GM23248 (cell line): ENCODE data around the gene ALKBH4. TPM values are rescaled to one million over a fixed set of nuclear protein-coding genes. Genes with fewer than 3 reads are reported as not detected.
"Not testable (repeated sequence)": the region's sequence is repeated elsewhere in the genome, so short reads cannot be mapped to it uniquely, and the experiment has no call there.

Source experiments
- DNase-seq: peaks from one replicate; pipeline ENCODE4 v3.0.0-alpha.2; 2015
- H2AFZ ChIP-seq: fragments of 200-600 bp; sonication (generic); 2 replicates; pipeline ENCODE4 v1.6.1; 2016; ENCODE audit warnings: antibody characterized with exemption
- H3F3A ChIP-seq: fragments of 200-600 bp; sonication (generic); 2 replicates; pipeline ENCODE4 v1.6.1; 2016; ENCODE audit warnings: mild to moderate bottlenecking, antibody characterized with exemption, mixed run types; ENCODE audit not compliant: insufficient read depth
- H3K27ac ChIP-seq: fragments of 200-600 bp; sonication (generic); 2 replicates; pipeline ENCODE4 v1.5.1; 2016; ENCODE audit warnings: mild to moderate bottlenecking
- H3K27me3 ChIP-seq: fragments of 200-600 bp; sonication (generic); replicated peaks from 2 replicates; pipeline ENCODE4 v1.6.1; 2016; ENCODE audit warnings: mild to moderate bottlenecking; ENCODE audit not compliant: insufficient read depth
- H3K36me3 ChIP-seq: fragments of 200-600 bp; sonication (generic); 2 replicates; pipeline ENCODE4 v1.6.1; 2016; ENCODE audit warnings: low read depth, mild to moderate bottlenecking
- H3K4me1 ChIP-seq: fragments of 200-600 bp; sonication (generic); 2 replicates; pipeline ENCODE4 v1.6.1; 2016; ENCODE audit warnings: mild to moderate bottlenecking; ENCODE audit not compliant: insufficient read depth
- H3K4me2 ChIP-seq: fragments of 200-600 bp; sonication (generic); one replicate; pipeline ENCODE4 v1.6.1; 2016; ENCODE audit warnings: mild to moderate bottlenecking; ENCODE audit not compliant: unreplicated experiment
- H3K4me3 ChIP-seq: fragments of 200-600 bp; sonication (generic); 2 replicates; pipeline ENCODE4 v1.5.1; 2016; ENCODE audit warnings: mild to moderate bottlenecking
- H3K79me2 ChIP-seq: fragments of 200-600 bp; sonication (generic); 2 replicates; pipeline ENCODE4 v1.6.1; 2016; ENCODE audit warnings: mild to moderate bottlenecking; ENCODE audit not compliant: insufficient read depth
- H3K9ac ChIP-seq: fragments of 200-600 bp; sonication (generic); 2 replicates; pipeline ENCODE4 v1.6.1; 2016; ENCODE audit warnings: mild to moderate bottlenecking
- H3K9me2 ChIP-seq: fragments of 200-600 bp; sonication (generic); 2 replicates; pipeline ENCODE4 v1.6.1; 2016; ENCODE audit warnings: mixed run types, mild to moderate bottlenecking, moderate library complexity; ENCODE audit not compliant: insufficient read depth
- H3K9me3 ChIP-seq: fragments of 200-600 bp; sonication (generic); one replicate; pipeline ENCODE4 v1.6.1; 2017; ENCODE audit warnings: low read depth
- H4K20me1 ChIP-seq: fragments of 200-600 bp; sonication (generic); 2 replicates; pipeline ENCODE4 v1.6.0; 2016; ENCODE audit not compliant: insufficient read depth
- EZH2 ChIP-seq: fragments of 200-600 bp; sonication (generic); IDR thresholded peaks from 2 replicates; pipeline ENCODE4 v1.6.1; 2018; ENCODE audit warnings: antibody characterized with exemption, mild to moderate bottlenecking; ENCODE audit not compliant: insufficient read depth, poor library complexity, severe bottlenecking
- EZH2phosphoT487 ChIP-seq: fragments of 200-600 bp; sonication (generic); IDR thresholded peaks from 2 replicates; pipeline ENCODE4 v1.6.1; 2018; ENCODE audit warnings: antibody characterized with exemption, moderate library complexity, mild to moderate bottlenecking, low read depth; ENCODE audit not compliant: insufficient read depth
- WGBS, 2 experiments: methylation state at CpG; one replicate each; pipeline ENCODE4 v1.1.6; 2015 to 2017; ENCODE audit warnings: low lambda C conversion rate in 2 of 2, low coverage in 1 of 2; ENCODE audit errors: missing lambda C conversion rate in 2 of 2; 5-methylcytosine and 5-hydroxymethylcytosine counted together
- in situ Hi-C: fragments of 300-500 bp; cut with MboI; formaldehyde crosslinking; loops from 2 replicates; pipeline ENCODE4 v1.15.0; 2020
- polyA plus RNA-seq: library from polyadenylated mRNA; unstranded; fragments of >200 nt; fragmentation: Nextera tagmentation; extraction: Ambion mirVana; gene quantifications from 2 replicates; pipeline ENCODE4 v1.2.1, GENCODE V29; 2016
- total RNA-seq: library from RNA; depleted of rRNA; stranded (reverse); fragments of >200 nt; shearing (Covaris generic); gene quantifications from 2 replicates; pipeline ENCODE4 v1.2.3, GENCODE V29; 2014

The ALKBH4 gene
- total and polyA plus RNA-seq, 2 experiments from 2014 or later = 13.9 to 16.3 TPM

- H3K4me3 ChIP-seq, H4K20me1 ChIP-seq, H3K9me2 ChIP-seq, H3K9ac ChIP-seq, H3K4me1 ChIP-seq, H3F3A ChIP-seq, H3K27ac ChIP-seq, in situ Hi-C loops, DNase-seq, H3K79me2 ChIP-seq, H3K36me3 ChIP-seq, H3K9me3 ChIP-seq, H2AFZ ChIP-seq, H3K27me3 ChIP-seq, H3K4me2 ChIP-seq: not testable (repeated sequence)
- WGBS, 2 experiments = 82 to 100% methylated on average over 1 to 14 of the region's 14 CpGs
These were observed 9.5 kb upstream of the ALKBH4 start for GRCh38 chr7:102474116-102474515.

- Histone ChIP-seq H3K27ac (no peak overlapping the region), H3F3A (no peaks in the 10 kb centered on the region), H3K36me3 (no peaks in the 10 kb centered on the region), H4K20me1 (no peaks in the 10 kb centered on the region), H3K79me2 (no peaks in the 10 kb centered on the region; the same call in 1 of the 2 replicates), H3K9me3 (no peaks in the 10 kb centered on the region), H3K4me1 (no peaks in the 10 kb centered on the region), H3K4me2 (no peak overlapping the region), H3K9me2 (no peaks in the 10 kb centered on the region), H3K27me3 (no peaks in the 10 kb centered on the region), H3K9ac (no peak overlapping the region), H2AFZ (no peak overlapping the region), H3K4me3 (no peak overlapping the region)
- in situ Hi-C loops = no loop called here
- WGBS, 2 experiments = 82 to 85% methylated on average over 22 to 23 of the region's 23 CpGs
- TF ChIP-seq EZH2 = no peak
- TF ChIP-seq EZH2phosphoT487 = no peak
- DNase-seq = no peak
These were observed 8.8 kb upstream of the ALKBH4 start for GRCh38 chr7:102473271-102473991.

GRCh38 chr7:102472126-102473041 lies 7.7 kb upstream of the ALKBH4 start:
- Histone ChIP-seq H3K27me3 (no peaks in the 10 kb centered on the region), H2AFZ (no peak overlapping the region), H3K9me3 (no peaks in the 10 kb centered on the region), H3K9ac (no peak overlapping the region), H3K79me2 (no peaks in the 10 kb centered on the region; the same call in 1 of the 2 replicates), H3K36me3 (no peaks in the 10 kb centered on the region), H3K4me2 (no peak overlapping the region), H3K4me3 (no peak overlapping the region), H3K9me2 (no peaks in the 10 kb centered on the region), H3F3A (no peaks in the 10 kb centered on the region), H4K20me1 (no peaks in the 10 kb centered on the region), H3K4me1 (no peaks in the 10 kb centered on the region), H3K27ac (no peak overlapping the region)
- 77% methylated on average over 28 to 31 of the region's 31 CpGs for WGBS, 2 experiments
- DNase-seq = no peak
- in situ Hi-C loops = no loop called here
- TF ChIP-seq EZH2phosphoT487 (no peak), EZH2 (no peak)

GRCh38 chr7:102471791-102472125 lies 7.1 kb upstream of the ALKBH4 start:
- H3K9ac ChIP-seq = no peak overlapping the region
- no peak overlapping the region for H3K4me3 ChIP-seq
- H4K20me1 ChIP-seq = no peaks in the 10 kb centered on the region
- TF ChIP-seq EZH2phosphoT487 (no peak), EZH2 (no peak)
- no peaks in the 10 kb centered on the region for H3K27me3 ChIP-seq
- no peaks in the 10 kb centered on the region for H3K4me1 ChIP-seq
- no peaks in the 10 kb centered on the region; the same call in 1 of the 2 replicates for H3K79me2 ChIP-seq
- no peaks in the 10 kb centered on the region for H3K36me3 ChIP-seq
- no peak overlapping the region for H2AFZ ChIP-seq
- 82 to 87% methylated on average over 6 of the region's 6 CpGs for WGBS, 2 experiments
- no peaks in the 10 kb centered on the region for H3K9me2 ChIP-seq
- no peaks in the 10 kb centered on the region for H3K9me3 ChIP-seq
- H3K4me2 ChIP-seq = no peak overlapping the region
- no peak overlapping the region for H3K27ac ChIP-seq
- H3F3A ChIP-seq = no peaks in the 10 kb centered on the region
- in situ Hi-C loops = no loop called here
- no peak for DNase-seq
